GM12878 (cell line): ENCODE measurements around the gene SUSD1. TPM values are rescaled to one million over a fixed set of nuclear protein-coding genes. Genes with fewer than 3 reads are reported as not detected.

Experiments
- ASH2L ChIP-seq: fragments of 300-600, 200-600 bp; sonication (generic); IDR thresholded peaks from 2 replicates; pipeline ENCODE4 v1.6.1; 2017; ENCODE audit warnings: low read depth, mild to moderate bottlenecking, borderline replicate concordance
- BACH1 ChIP-seq: fragments of 450-650 bp; IDR thresholded peaks from 2 replicates; pipeline ENCODE4 v1.6.1; 2017; ENCODE audit warnings: mild to moderate bottlenecking, borderline replicate concordance
- BMI1 ChIP-seq: fragments of 450-650 bp; IDR thresholded peaks from 2 replicates; pipeline ENCODE4 v1.6.1; 2016; ENCODE audit warnings: mild to moderate bottlenecking, moderate library complexity, borderline replicate concordance
- CBX3 ChIP-seq: fragments of 200-600 bp; sonication (generic); IDR thresholded peaks from 2 replicates; pipeline ENCODE4 v1.6.1; 2016; ENCODE audit warnings: low read depth, borderline replicate concordance
- EGR1 ChIP-seq, 2 experiments: IDR thresholded peaks; 1 replicate in 1 of 2; 2 replicates in 1 of 2; pipeline ENCODE4 v1.6.1; 2011 to 2012; ENCODE audit warnings: low read depth in 2 of 2, low read length in 2 of 2, borderline replicate concordance in 1 of 2, mild to moderate bottlenecking in 1 of 2, moderate library complexity in 1 of 2
- EZH2 ChIP-seq: IDR thresholded peaks from 2 replicates; pipeline ENCODE4 v1.6.1; 2012; ENCODE audit warnings: low read depth, mild to moderate bottlenecking, control low read depth, inconsistent platforms, low read length, borderline replicate concordance; ENCODE audit not compliant: control insufficient read depth
- FOXM1 ChIP-seq: IDR thresholded peaks from 2 replicates; pipeline ENCODE4 v1.6.1; 2012; ENCODE audit warnings: low read depth, mild to moderate bottlenecking, inconsistent platforms, low read length, moderate library complexity
- IRF3 ChIP-seq: fragments of 450-650 bp; IDR thresholded peaks from 2 replicates; pipeline ENCODE4 v1.6.1; 2014; ENCODE audit warnings: mild to moderate bottlenecking
- JUND ChIP-seq: IDR thresholded peaks from 2 replicates; pipeline ENCODE4 v1.6.1; 2012; ENCODE audit warnings: low read depth, mild to moderate bottlenecking, low read length, improper control_type of control experiment, moderate library complexity
- MAX ChIP-seq: IDR thresholded peaks from 2 replicates; pipeline ENCODE4 v1.6.1; 2012; ENCODE audit warnings: low read depth, low read length, improper control_type of control experiment
- MYC ChIP-seq: IDR thresholded peaks from 2 replicates; pipeline ENCODE4 v1.6.1; 2011; ENCODE audit warnings: mild to moderate bottlenecking, low read length, moderate library complexity, inconsistent platforms; ENCODE audit not compliant: insufficient read depth, insufficient replicate concordance, insufficient read length, severe bottlenecking
- NFXL1 ChIP-seq: fragments of 450-650 bp; IDR thresholded peaks from 2 replicates; pipeline ENCODE4 v1.6.1; 2017; ENCODE audit warnings: antibody characterized with exemption, mild to moderate bottlenecking, borderline replicate concordance
- NKRF ChIP-seq: fragments of 450-650 bp; conservative IDR thresholded peaks from 2 replicates; pipeline ENCODE4 v1.6.1; 2017; ENCODE audit warnings: mild to moderate bottlenecking, moderate library complexity
- NR2C2 ChIP-seq: IDR thresholded peaks from 2 replicates; pipeline ENCODE4 v1.6.1; 2011; ENCODE audit warnings: borderline replicate concordance, low read depth; ENCODE audit not compliant: control insufficient read depth, insufficient read length
- PAX5 ChIP-seq: IDR thresholded peaks from 2 replicates; pipeline ENCODE4 v1.6.1; 2011; ENCODE audit warnings: low read depth, low read length, borderline replicate concordance
- RUNX3 ChIP-seq: IDR thresholded peaks from 2 replicates; pipeline ENCODE4 v1.6.1; 2012; ENCODE audit warnings: low read length, inconsistent platforms
- SRF ChIP-seq, 2 experiments: IDR thresholded peaks; 2 replicates each; pipeline ENCODE4 v1.6.1; 2011; ENCODE audit warnings: low read depth in 2 of 2, low read length in 2 of 2, mild to moderate bottlenecking in 1 of 2, moderate library complexity in 1 of 2
- STAT3 ChIP-seq: IDR thresholded peaks from 2 replicates; pipeline ENCODE4 v1.6.1; 2011; ENCODE audit warnings: low read depth, low read length, improper control_type of control experiment
- SUPT20H ChIP-seq: IDR thresholded peaks from 2 replicates; pipeline ENCODE4 v1.6.1; 2011; ENCODE audit warnings: low read depth, mild to moderate bottlenecking, low read length, moderate library complexity, borderline replicate concordance; ENCODE audit not compliant: control insufficient read depth
- TARDBP ChIP-seq: IDR thresholded peaks from 2 replicates; pipeline ENCODE4 v1.6.1; 2016; ENCODE audit warnings: borderline replicate concordance
- TCF12 ChIP-seq: IDR thresholded peaks from 2 replicates; pipeline ENCODE4 v1.6.1; 2011; ENCODE audit warnings: low read depth, mild to moderate bottlenecking, low read length
- ZNF24 ChIP-seq: fragments of 450-650 bp; IDR thresholded peaks from 2 replicates; pipeline ENCODE4 v1.6.1; 2017; ENCODE audit warnings: antibody characterized with exemption, mild to moderate bottlenecking
- ZNF622 ChIP-seq: fragments of 450-650 bp; IDR thresholded peaks from 2 replicates; pipeline ENCODE4 v1.6.1; 2017; ENCODE audit warnings: mild to moderate bottlenecking, inconsistent platforms
- polyA plus RNA-seq, 11 experiments: library from polyadenylated mRNA; depleted of rRNA in 4 of 11; unstranded in 6 of 11; stranded (reverse) in 5 of 11; fragments of >200 nt; fragmentation: Nextera tagmentation in 4 of 11; fragmentation: Illumina TruSeq in 1 of 11; extraction: Ambion mirVana in 4 of 11; extraction: Trizol in 1 of 11; gene quantifications; 1 replicate in 1 of 11; 2 replicates in 10 of 11; pipeline versions ENCODE4 v1.2.1 to v1.2.3, GENCODE V29; 2011 to 2016; ENCODE audit warnings: inconsistent platforms in 2 of 11, missing spikeins in 2 of 11, low read depth in 1 of 11
- total RNA-seq, 4 experiments: library from RNA; depleted of rRNA in 3 of 4; stranded (reverse); fragments of >200 nt in 3 of 4; fragmentation: Illumina TruSeq in 1 of 4; extraction: Trizol in 1 of 4; gene quantifications; 2 replicates each; pipeline versions ENCODE4 v1.2.1 to v1.2.3, GENCODE V29; 2013 to 2021
- TF ChIP-seq, protein P1 (sequence below): fragments of 450-650 bp; formaldehyde crosslinking; IDR thresholded peaks from 2 replicates; pipeline ENCODE4 v1.4.0; 2022; ENCODE audit warnings: mild to moderate bottlenecking, moderate library complexity

SUSD1 gene
- total and polyA plus RNA-seq, 10 of the 15 experiments (the other 5 are each of a cell fraction or from before 2014, with no cell fraction given), result 6.7 to 20.8 (median 13.2) TPM

GRCh38 chr9:112076814-112077213 is 98.3 kb downstream of the SUSD1 start (continued):
- no peak for TF ChIP-seq CBX3
- TF ChIP-seq BACH1, result no peak
- TF ChIP-seq JUND, result no peak
- no peak for TF ChIP-seq TCF12
- TF ChIP-seq PAX5, result no peak
- no peak for TF ChIP-seq EZH2
- TF ChIP-seq TARDBP, result no peak
- TF ChIP-seq ASH2L, result no peak
- TF ChIP-seq ZNF622, result no peak
- no peak for TF ChIP-seq NFXL1
- TF ChIP-seq NR2C2, result no peak
- no peak for TF ChIP-seq EGR1 (IDR thresholded peaks at IDR 0.05; ENCODE audit: borderline replicate concordance in 1 of 2, low read depth in 2 of 2, low read length in 2 of 2)
- peak; percentile 15; the same call in 1 of the 2 replicates for TF ChIP-seq FOXM1
- TF ChIP-seq MYC, result no peak
- TF ChIP-seq BMI1, result no peak
- no peak for TF ChIP-seq SUPT20H
- TF ChIP-seq, protein P1, sequence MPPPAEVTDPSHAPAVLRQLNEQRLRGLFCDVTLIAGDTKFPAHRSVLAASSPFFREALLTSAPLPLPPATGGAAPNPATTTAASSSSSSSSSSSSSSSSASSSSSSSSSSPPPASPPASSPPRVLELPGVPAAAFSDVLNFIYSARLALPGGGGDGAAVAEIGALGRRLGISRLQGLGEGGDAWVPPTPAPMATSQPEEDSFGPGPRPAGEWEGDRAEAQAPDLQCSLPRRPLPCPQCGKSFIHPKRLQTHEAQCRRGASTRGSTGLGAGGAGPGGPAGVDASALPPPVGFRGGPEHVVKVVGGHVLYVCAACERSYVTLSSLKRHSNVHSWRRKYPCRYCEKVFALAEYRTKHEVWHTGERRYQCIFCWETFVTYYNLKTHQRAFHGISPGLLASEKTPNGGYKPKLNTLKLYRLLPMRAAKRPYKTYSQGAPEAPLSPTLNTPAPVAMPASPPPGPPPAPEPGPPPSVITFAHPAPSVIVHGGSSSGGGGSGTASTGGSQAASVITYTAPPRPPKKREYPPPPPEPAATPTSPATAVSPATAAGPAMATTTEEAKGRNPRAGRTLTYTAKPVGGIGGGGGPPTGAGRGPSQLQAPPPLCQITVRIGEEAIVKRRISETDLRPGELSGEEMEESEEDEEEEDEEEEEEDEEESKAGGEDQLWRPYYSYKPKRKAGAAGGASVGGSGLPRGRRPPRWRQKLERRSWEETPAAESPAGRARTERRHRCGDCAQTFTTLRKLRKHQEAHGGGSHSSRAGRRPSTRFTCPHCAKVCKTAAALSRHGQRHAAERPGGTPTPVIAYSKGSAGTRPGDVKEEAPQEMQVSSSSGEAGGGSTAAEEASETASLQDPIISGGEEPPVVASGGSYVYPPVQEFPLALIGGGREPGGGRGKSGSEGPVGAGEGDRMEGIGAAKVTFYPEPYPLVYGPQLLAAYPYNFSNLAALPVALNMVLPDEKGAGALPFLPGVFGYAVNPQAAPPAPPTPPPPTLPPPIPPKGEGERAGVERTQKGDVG (CRISPR knock-in tag), result no peak
- TF ChIP-seq MAX, result 0 out of 2 replicates have a peak, but pooled peaks have one; percentile 38
- peak; percentile 24; the same call in 1 of the 2 replicates for TF ChIP-seq RUNX3
- no peak for TF ChIP-seq NKRF
- no peak for TF ChIP-seq STAT3
- peak; percentile 48 to 80; a peak in 2 of 4 replicates for TF ChIP-seq SRF (IDR thresholded peaks at IDR 0.05; ENCODE audit: low read depth in 2 of 2, low read length in 2 of 2)
- TF ChIP-seq ZNF24, result no peak
- no peak for TF ChIP-seq IRF3
